GM18498 (cell line): Measurements from ENCODE around the gene SART1.
A peak's percentile ranks its signal among the peaks of the same experiment; 100 is the strongest.
"Not testable (repeated sequence)": the region's sequence is repeated elsewhere in the genome, so short reads cannot be mapped to it uniquely, and the experiment has no call there.

Experiments used
- ATAC-seq: cut with Tn5 transposase; IDR thresholded peaks from one replicate; pipeline ENCODE4 v1.9.1; 2021; ENCODE audit warnings: mild to moderate bottlenecking, moderate library complexity; ENCODE audit not compliant: unreplicated experiment

Gene SART1

DNA sequence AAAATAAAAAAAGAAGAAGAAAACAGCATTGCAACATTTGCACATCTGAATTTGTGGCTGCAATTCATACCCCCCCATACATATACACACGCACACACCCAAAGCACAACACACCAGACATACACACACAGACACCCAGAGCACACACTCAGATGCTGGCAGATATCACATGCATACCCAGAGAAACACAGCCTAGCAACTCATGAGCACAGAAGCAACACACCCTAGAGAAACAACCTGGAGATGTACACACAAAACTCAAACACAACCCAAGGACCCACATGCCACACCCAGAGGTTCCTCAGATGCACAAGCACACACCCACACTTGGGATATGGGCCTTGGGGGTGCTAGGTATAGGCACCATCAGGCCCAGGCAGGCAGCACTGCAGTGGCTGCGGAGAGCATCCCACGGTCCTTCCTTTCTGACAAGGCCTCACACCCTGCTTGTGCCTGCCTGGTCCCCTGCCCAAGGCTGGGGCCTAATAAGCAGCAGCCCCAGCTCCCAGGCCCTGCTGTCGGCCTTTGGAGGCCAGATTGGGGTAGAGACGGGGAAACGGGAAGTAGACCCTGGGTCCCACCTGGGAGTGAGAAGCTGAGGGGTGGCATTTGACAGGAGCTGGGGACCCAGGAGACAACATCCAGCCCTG lies 53.4 kb downstream of the SART1 start:
- no peak for ATAC-seq

DNA sequence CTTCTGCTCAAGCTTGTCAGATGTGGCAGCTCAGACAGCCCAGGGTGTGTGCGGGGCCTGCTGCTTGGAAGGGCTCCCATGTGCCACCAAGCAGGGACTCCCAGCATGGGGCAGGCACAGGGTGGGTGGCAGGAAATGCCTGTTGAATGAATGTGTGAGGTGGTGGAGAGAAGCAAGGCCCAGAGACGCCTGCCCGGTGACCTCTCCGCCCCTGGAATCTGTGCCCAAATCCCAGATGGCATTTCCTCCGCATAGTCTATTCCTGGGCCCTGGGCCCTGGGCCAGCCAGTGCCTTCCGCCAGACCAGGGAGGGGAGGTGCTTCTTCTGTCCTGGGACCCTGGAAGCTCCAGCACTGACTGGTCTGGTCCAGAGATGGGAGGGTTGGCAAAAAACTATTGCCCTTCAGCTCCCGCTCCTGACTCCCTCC lies 53.9 kb downstream of the SART1 start:
- ATAC-seq = no peak

DNA sequence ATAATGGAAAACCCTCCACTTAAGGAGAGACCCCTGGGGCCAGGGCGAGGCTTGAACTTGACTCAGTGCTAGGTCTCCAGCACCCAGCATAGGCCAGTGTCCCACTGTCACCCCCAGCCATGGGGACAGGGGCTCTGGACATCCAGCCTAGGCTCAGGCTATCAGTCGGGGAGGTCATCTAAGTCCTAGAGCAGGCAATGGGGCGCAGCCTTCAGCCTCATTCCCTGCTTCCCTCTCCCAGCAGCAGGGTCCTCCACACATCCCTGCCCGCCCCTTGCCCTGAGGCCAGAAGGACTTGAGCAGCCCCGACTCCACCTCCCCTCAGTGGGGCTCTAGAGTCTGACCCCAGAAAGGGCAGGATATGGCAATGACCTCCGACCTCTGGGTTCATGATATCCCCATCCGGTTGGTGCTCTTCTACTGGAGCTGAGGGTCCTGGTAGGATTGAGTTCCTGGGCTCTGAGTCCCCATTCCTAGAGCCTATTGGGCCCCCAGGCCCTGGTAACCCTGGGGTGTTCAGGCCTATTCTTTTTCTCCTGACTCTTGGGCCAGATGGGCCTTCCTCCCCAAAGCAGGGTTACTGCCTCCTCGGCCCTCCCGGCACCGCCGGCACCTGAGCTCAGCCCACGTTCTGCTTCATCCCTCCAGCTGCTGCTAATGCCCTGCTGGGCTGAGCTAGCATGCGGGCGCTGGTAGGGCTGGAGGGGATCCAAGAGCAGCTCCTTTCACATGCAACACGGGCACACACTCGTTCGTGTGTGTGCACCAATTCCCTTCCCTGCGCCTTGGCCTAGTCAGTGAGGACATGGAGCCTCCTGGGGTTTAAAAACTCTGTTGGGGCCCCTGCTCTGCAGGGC lies 54.6 kb downstream of the SART1 start:
- no peak for ATAC-seq

DNA sequence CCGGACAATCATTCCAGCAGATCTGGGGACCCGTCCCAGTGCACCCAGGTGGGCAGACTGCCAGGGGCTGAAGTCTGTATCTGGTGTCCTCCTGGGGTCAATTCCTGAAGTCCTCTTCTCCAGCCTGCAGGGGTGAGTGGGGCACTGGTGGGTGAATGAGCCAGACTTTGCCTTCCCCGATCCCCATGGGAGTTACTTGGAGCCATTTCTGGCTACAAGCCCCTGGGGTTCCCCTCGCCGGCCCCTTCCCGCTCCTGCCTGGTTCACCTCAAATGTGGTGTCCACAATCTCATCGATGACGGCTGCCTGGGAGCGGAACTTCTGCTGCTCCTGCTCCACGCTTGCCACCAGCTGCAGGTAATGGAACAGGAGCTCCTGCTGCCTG lies 55.3 kb downstream of the SART1 start:
- no peak for ATAC-seq

DNA sequence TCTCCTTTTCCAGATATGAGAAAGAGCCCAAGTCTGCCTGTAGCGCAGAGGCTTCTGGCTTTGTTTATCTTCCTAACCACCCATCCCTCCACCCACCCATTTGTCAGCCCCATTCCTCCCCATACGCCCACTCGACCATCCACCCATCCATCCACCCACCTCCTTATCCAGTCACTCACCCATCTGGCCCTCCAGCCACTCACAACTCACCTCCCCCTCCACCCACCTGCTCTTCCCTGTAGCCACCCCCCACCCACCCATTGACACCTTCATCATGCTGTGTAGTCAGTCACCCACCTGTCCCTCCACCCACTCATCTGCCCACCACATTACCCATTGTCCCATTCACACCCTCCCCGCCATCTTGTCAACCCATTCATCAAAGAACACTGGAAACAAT lies 55.8 kb downstream of the SART1 start:
- no peak for ATAC-seq

DNA sequence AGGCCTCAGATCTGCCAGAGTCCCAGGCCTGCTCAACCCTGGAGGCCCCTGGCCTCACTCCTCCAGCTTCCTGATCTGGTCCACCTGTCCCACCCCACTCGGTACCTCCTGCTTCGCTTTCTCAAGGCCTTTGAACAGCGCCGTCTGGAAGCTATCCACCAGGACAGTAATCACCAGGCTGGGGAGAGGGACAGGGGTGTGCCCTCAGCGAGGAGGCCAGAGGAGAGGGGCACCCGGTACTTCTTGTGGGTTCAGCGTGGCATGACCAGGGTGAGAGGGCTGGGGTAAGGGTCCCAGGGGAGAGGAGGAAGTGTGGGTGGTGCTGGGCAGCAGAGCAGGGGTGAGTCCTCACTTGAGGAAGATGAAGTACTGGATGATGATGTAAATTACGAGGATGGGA lies 58.7 kb downstream of the SART1 start:
- ATAC-seq = no peak

DNA sequence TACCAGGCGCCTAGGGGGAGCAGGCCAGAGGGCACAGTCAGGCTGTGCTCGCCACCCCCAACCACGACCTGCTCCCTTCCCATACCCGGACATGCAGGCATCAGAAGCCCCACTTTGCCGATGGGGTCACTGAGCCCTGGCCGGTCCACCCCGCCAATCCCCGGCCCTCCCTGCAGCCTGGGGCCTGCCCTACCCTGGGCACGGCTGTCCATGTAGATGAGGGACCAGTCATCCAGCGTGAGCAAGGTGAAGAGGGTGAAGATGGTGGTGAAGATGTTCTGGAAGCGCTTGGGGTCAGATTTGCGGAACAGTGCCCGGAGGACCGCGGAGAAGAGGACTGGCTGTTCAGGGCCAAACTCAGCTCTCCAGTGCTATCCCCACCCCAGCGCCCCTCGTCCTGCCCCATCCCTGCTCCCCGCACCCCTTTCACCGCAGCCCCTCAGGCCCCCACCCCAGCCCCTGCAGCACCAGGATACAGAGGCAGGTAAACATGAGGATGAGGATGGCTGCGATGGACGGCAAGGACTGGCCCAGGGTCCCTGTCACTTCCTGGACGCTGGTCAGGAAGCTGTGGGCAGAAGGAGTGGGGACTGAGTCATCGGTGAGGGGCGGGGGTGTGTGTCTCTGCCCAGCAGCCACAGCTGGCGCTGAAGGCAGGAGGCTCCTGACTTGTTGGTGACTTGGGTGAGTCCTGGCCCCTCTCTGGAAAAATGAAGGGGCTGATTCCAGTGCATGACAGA lies 59.3 kb downstream of the SART1 start:
- ATAC-seq = no peak

DNA sequence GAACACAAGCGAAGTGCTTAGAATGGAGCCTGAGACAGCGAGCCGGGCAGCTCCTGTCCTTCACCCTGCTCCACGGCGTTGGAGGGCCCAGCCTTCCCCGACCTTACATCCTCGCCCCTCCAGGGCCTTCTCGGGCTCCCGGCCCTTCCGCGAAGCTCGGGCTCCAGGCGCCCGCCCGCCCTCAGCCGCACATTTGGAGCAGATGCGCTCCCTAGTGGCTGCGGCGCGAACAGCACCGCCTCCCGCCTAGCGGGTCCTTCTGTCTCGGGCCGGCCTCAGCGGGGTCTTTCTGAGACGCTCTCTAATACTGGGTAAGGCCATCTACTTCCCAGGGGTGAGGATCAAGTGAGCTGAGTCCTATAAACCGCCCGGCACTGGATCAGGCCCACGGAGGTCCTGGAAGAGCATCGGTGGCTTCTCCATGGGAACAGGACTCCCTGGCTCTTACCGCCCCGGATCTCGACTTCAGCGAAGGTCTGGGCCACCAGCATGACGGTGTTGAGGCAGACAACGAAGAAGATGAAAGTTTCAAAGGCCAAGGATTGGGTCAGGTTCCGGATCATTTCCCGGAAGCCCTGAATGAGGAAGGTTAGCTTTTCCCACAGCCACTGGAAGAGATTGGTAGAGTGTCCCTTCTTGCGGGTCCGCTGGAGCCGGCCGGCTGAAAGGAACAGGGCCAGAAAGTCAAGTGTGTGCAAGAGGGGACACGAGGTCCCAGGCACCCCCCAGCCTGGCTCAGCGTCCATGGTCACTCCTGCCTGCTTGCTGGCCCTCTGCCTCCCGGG lies 61.1 kb downstream of the SART1 start:
- ATAC-seq = peak; percentile 62

DNA sequence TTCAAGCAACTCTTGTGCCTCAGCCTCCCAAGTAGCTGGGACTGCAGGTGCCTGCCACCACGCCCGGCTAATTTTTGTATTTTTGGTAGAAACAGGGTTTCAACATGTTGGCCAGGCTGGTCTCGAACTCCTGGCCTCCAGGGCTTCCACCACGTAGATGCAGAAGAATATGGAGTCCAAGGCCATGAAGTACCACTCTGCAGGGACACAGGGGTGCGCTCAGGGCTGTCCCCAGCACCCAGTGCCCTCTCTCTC lies 61.6 kb downstream of the SART1 start:
- ATAC-seq = not testable (repeated sequence)

DNA sequence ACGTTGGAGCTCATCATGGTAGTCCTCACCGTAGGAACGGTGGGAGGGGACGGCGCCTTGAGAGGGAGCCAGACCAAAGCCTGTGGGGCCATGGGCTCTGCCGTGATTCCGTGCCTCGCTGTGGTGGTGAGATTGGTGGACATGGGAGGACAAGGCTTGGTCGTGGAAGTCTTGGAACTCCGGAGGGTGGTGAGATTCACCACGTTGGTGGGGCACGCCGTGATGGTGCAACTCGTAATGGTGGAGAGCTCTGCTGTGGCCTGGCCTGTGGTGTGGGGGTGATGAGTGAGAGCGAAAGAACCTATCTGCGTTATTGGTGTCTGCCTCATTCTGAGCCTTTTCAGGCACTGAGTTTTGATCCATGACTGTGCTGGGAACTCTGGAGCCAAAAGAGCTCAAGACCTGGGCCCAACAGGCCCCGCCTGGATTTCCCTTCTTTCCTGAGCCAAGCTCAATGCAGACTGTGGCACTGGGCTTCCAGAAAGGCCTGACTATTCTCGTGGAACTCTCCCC lies 64.5 kb downstream of the SART1 start, which contains the start of gene CATSPER1:
CATSPER1 (minus strand) TSS at position 463 of the 513 bp plus-strand sequence; CDS start at position 363, 100 bp downstream.
- no peak for ATAC-seq
